22Rv1 (cell line): ENCODE results near the gene TEX22.

Experiments used
- H3K27ac ChIP-seq: fragments of 450-650 bp; 2 replicates; pipeline ENCODE4 v1.5.1; 2017
- ZFX ChIP-seq: fragments of 450-650 bp; IDR thresholded peaks from 2 replicates; pipeline ENCODE4 v1.6.1; 2017; ENCODE audit warnings: antibody characterized with exemption, borderline replicate concordance
- TF ChIP-seq, protein P1 (sequence below): fragments of 450-650 bp; IDR thresholded peaks from 2 replicates; pipeline ENCODE4 v1.5.1; 2017; ENCODE audit warnings: mild to moderate bottlenecking

TEX22 gene

DNA sequence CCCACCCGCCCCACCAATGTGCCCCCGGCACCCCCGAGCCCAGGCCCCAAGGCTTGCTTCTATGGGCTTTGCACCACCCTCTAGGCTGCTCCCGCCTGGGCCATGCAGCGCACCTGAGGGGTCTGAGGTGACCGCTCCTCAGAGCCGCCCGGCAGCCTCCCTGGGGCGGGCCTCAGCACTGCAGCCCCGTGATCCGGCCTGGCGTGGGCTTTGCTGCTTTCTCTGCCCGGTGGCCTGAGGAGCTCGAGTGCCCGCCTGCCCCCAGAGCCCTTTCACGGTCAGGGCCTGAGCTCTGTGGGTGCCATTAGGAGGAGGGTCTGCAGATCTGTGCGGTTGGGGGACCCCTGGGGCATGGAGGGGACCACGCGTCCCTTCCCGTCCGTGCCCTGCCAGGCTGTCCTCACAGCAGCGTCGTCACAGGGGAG is 27.5 kb downstream of the TEX22 start:
- no peak overlapping the region for H3K27ac ChIP-seq
- TF ChIP-seq ZFX = no peak
- TF ChIP-seq, protein P1, sequence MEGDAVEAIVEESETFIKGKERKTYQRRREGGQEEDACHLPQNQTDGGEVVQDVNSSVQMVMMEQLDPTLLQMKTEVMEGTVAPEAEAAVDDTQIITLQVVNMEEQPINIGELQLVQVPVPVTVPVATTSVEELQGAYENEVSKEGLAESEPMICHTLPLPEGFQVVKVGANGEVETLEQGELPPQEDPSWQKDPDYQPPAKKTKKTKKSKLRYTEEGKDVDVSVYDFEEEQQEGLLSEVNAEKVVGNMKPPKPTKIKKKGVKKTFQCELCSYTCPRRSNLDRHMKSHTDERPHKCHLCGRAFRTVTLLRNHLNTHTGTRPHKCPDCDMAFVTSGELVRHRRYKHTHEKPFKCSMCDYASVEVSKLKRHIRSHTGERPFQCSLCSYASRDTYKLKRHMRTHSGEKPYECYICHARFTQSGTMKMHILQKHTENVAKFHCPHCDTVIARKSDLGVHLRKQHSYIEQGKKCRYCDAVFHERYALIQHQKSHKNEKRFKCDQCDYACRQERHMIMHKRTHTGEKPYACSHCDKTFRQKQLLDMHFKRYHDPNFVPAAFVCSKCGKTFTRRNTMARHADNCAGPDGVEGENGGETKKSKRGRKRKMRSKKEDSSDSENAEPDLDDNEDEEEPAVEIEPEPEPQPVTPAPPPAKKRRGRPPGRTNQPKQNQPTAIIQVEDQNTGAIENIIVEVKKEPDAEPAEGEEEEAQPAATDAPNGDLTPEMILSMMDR = no peak

DNA sequence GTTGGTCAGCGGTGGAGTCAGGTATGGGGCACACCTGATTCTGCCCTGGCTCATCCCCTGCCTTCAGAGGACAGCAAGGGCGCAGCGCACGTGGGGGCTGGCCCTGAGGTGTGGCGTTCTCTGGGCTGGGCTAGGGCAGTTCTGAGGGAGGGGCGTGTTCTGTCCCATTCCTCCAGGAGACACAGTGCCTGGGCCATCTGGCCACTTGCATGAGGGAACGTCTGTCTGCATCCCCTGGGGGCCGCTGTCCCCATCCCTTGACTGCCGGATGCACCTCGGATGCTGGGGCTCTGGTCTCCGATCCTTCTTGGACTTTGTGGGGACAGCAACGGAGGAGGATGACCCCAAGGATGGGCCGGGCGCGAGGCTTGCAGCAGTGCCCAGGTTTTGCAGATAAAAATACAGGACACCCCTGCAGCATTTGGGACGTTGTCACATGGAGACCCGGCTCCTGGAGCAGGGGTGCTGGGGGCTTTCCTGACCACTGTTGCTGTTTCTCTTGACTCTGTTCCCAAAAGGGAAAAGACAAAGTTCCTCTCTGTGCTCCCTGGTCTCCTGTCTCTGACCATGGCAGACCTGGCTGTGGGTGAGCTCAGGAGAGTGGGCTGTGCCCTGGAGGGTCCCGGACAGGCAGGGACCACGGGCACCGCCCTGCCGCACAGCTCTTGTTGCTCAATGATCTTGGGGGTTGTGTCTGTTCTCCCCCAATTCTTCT is 28.2 kb downstream of the TEX22 start:
- no peak overlapping the region for H3K27ac ChIP-seq
- TF ChIP-seq ZFX = no peak
- TF ChIP-seq, protein P1 = no peak

DNA sequence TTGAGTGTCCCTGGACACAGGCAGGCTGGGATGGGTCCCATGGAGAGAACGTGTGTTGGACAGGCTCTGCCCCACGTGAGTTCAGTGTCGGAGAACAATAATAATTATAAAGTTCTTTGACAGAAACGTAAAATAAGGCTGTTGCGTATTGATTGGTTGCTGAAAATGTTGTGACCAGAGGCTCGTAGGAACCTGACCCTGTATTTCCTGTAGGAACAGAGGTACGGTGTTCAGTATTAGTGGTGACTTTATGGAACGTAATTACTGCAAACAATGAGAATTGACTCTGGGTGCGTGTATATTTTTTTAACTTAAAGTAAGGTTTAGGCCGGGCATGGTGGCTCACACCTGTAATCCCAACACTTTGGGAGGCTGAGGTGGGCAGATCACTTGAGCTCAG is 29.1 kb downstream of the TEX22 start:
- TF ChIP-seq, protein P1 = no peak
- no peak for TF ChIP-seq ZFX
- H3K27ac ChIP-seq = no peak overlapping the region

DNA sequence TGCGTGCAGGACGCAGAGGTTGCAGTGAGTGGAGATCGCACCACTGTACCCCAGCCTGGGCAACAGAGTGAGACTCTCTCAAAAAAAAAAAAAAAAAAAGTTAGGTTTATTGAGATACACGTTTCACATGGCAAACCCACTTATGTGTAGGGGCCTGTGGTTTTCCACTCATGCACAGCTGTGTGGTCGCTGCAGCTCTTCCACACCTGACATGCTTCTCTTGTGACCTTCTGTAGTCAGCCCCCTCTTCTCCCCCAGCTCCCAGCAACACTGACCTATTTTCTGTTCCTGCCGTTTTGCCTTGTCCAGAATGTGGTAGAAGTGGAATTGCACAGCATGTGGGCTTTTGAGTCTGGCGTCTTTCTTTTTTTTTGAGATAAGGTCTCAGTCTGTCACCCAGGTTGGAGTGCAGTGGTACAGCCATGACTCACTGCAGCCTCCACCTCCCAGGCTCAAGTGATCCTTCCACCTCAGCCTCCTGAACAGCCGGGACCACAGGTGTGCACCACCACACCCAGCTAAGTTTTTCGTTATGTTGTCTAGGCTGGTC is 29.7 kb downstream of the TEX22 start:
- no peak overlapping the region for H3K27ac ChIP-seq
- TF ChIP-seq, protein P1 = no peak
- no peak for TF ChIP-seq ZFX

DNA sequence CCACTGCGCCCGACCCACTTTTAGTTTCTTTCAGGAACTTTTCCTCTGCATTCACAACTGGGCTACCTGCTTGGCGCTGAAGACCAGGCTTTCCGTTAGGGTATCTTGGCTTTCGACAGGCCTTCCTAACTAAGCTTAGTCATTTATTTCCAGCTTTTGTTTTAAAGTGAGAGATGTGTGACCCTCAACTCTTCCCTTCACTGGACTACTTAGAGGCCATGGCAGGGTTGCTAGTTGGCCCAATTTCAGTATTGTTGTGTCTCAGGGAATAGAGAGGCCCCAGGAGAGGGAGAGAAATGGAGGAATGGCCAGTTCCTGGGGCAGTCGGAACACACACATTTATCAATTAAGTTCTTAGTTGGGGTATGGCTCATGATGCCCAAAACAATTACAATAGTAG is 31.7 kb downstream of the TEX22 start:
- TF ChIP-seq ZFX = no peak
- TF ChIP-seq, protein P1 = no peak
- no peak overlapping the region for H3K27ac ChIP-seq

DNA sequence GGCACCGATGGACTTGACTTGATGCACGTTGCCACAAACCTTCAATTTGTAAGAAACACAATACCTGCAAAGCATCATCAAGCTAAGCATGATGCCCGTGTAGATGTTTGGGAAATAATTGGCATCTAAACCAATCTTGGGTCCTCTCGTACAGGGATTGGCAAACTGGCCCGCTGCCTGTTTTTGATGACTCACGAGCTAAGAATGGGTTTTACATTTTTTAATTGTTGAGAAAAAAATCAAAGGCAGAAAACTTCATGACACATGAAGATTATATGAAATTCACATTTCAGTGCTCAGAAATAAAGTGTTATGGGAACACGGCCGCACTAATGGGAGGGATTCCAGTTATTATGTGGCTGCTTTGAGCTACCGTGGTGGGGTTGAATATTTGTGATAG is 32.2 kb downstream of the TEX22 start:
- no peak for TF ChIP-seq ZFX
- TF ChIP-seq, protein P1 = no peak
- no peak overlapping the region for H3K27ac ChIP-seq

DNA sequence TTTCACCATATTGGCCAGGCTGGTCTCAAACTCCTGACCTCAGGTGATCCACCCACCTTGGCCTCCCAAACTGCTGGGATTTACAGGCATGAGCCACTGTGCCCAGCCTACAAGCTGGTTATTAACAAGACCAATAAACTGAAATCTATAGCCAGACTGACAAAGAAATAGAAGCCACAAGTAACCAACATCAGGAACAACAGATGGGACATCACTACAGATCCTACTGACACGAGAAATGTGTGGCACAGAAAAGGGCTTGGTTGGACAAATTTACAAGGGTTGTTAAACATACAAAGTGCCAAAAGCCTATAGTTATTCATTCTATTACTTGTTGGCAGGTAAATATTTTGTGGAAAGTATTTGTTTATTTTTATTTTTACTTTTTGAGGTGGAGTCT is 32.9 kb downstream of the TEX22 start:
- TF ChIP-seq ZFX = no peak
- TF ChIP-seq, protein P1 = no peak
- H3K27ac ChIP-seq = no peak overlapping the region
